GM19455 (cell line): ENCODE data around the gene SLC46A2.

Source experiments
- ATAC-seq: cut with Tn5 transposase; IDR thresholded peaks from one replicate; pipeline ENCODE4 v1.9.1; 2021; ENCODE audit not compliant: unreplicated experiment

Gene SLC46A2

GRCh38 chr9:112831969-112832368, 58.7 kb downstream of the SLC46A2 start:
- ATAC-seq: no peak

GRCh38 chr9:112831281-112831851, 59.3 kb downstream of the SLC46A2 start:
- ATAC-seq: no peak
